Loucy (cell line): ENCODE data around the gene EYA3.
A peak's percentile ranks its signal among the peaks of the same experiment; 100 is the strongest.

Source experiments
- H2AFZ ChIP-seq: fragments of 200-600 bp; sonication (generic); 2 replicates; pipeline ENCODE4 v1.6.0; 2016; ENCODE audit warnings: antibody characterized with exemption, mild to moderate bottlenecking, low read length, moderate library complexity
- H3F3A ChIP-seq: fragments of 200-600 bp; 2 replicates; pipeline ENCODE4 v1.6.0; 2016; ENCODE audit warnings: antibody characterized with exemption, low read depth, mild to moderate bottlenecking
- H3K27me3 ChIP-seq: fragments of 200-600 bp; sonication (generic); 2 replicates; pipeline ENCODE4 v1.6.1; 2014; ENCODE audit warnings: low read length, mild to moderate bottlenecking; ENCODE audit not compliant: insufficient read depth, poor library complexity, severe bottlenecking
- H3K36me3 ChIP-seq: fragments of 200-600 bp; sonication (generic); 2 replicates; pipeline ENCODE4 v1.6.1; 2016; ENCODE audit warnings: low read length; ENCODE audit not compliant: insufficient read depth
- H3K4me1 ChIP-seq: fragments of 200-600 bp; sonication (generic); 2 replicates; pipeline ENCODE4 v1.5.1; 2014; ENCODE audit warnings: low read length, mild to moderate bottlenecking; ENCODE audit not compliant: insufficient read depth, poor library complexity, severe bottlenecking
- H3K4me2 ChIP-seq: fragments of 200-600 bp; sonication (generic); 2 replicates; pipeline ENCODE4 v1.6.0; 2014; ENCODE audit warnings: antibody characterized with exemption, low read length, low read depth, mild to moderate bottlenecking; ENCODE audit not compliant: poor library complexity, severe bottlenecking
- H3K4me3 ChIP-seq: fragments of 200-600 bp; sonication (generic); 2 replicates; pipeline ENCODE4 v1.5.1; 2014; ENCODE audit warnings: low read length, mild to moderate bottlenecking, mixed read lengths; ENCODE audit not compliant: poor library complexity, severe bottlenecking
- H3K79me2 ChIP-seq: fragments of 200-600 bp; sonication (generic); 2 replicates; pipeline ENCODE4 v1.6.1; 2014; ENCODE audit warnings: low read length; ENCODE audit not compliant: insufficient read depth
- H3K9ac ChIP-seq: fragments of 200-600 bp; sonication (generic); 2 replicates; pipeline ENCODE4 v1.6.0; 2014; ENCODE audit warnings: mild to moderate bottlenecking, low read depth, low read length, moderate library complexity; ENCODE audit not compliant: poor library complexity, severe bottlenecking
- H3K9me2 ChIP-seq: fragments of 200-600 bp; sonication (generic); replicated peaks from 2 replicates; pipeline ENCODE4 v1.6.1; 2016; ENCODE audit warnings: low read depth, low read length, mixed read lengths
- H3K9me3 ChIP-seq: fragments of 200-600 bp; sonication (generic); 2 replicates; pipeline ENCODE4 v1.6.1; 2014; ENCODE audit warnings: mild to moderate bottlenecking, antibody characterized with exemption, low read length, low read depth; ENCODE audit not compliant: insufficient read depth
- H4K20me1 ChIP-seq: fragments of 200-600 bp; sonication (generic); 2 replicates; pipeline ENCODE4 v1.6.0; 2014; ENCODE audit warnings: antibody characterized with exemption, low read length, mild to moderate bottlenecking; ENCODE audit not compliant: insufficient read depth, poor library complexity, severe bottlenecking
- EZH2phosphoT487 ChIP-seq: fragments of 200-600 bp; IDR thresholded peaks from 2 replicates; pipeline ENCODE4 v1.6.1; 2018; ENCODE audit warnings: antibody characterized with exemption, mild to moderate bottlenecking, moderate library complexity, borderline replicate concordance
- TF ChIP-seq, protein P1 (sequence below): fragments of 200-600 bp; sonication (generic); conservative IDR thresholded peaks from 2 replicates; pipeline ENCODE4 v1.5.1; 2014; ENCODE audit warnings: mild to moderate bottlenecking, antibody characterized with exemption, low read length

The EYA3 gene

DNA sequence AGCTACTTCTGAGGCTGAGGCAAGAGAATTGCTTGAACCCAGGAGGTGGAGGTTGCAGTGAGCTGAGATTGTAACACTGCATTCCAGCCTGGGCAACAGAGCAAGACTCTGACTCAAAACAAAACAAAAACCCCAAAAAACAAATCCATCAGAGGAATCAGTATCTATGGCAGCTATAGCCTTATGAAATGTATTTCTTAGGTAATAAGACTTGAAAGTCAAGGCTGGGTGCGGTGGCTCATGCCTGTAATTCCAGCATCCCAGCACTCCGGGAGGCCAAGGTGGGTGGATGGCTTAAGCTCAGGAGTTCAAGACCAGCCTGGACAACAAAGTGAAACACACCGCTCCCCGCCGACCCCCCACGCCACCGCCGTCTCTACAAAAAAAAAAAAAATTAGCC, 31.1 kb upstream of the EYA3 start:
- TF ChIP-seq, protein P1, sequence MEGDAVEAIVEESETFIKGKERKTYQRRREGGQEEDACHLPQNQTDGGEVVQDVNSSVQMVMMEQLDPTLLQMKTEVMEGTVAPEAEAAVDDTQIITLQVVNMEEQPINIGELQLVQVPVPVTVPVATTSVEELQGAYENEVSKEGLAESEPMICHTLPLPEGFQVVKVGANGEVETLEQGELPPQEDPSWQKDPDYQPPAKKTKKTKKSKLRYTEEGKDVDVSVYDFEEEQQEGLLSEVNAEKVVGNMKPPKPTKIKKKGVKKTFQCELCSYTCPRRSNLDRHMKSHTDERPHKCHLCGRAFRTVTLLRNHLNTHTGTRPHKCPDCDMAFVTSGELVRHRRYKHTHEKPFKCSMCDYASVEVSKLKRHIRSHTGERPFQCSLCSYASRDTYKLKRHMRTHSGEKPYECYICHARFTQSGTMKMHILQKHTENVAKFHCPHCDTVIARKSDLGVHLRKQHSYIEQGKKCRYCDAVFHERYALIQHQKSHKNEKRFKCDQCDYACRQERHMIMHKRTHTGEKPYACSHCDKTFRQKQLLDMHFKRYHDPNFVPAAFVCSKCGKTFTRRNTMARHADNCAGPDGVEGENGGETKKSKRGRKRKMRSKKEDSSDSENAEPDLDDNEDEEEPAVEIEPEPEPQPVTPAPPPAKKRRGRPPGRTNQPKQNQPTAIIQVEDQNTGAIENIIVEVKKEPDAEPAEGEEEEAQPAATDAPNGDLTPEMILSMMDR: no peak
- no peak for TF ChIP-seq EZH2phosphoT487
- no peak overlapping the region for H2AFZ ChIP-seq

DNA sequence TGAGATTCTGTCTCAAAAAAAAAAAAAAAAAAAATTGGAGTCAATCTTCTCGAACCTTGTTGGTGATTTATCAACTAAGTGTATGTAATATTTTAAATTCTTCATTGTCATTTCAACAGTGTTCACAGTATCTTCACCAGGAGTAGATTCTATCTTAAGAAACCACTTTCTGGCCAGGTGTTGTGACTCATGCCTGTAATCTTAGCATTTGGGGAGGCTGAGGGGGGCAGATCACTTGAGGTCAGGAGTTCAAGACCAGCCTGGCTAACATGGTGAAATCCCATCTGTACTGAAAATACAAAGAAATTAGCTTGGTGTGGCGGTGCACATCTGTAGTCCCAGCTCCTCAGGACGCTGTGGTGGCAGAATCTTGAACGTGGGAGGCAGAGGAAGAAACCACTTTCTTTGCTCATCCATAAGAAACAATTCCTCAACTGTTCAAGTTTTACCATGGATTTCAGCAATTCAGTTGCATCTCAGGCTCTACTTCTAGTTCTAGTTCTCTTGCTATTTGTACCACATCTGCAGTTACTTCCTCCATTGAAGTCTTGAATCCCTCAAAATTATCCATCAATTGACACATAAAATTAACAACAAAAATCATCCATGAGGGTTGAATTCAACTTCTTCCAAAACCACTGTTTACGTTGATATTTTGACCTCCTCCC, 30.4 kb upstream of the EYA3 start:
- no peak overlapping the region for H2AFZ ChIP-seq
- no peaks in the 10 kb centered on the region for H3K79me2 ChIP-seq
- no peaks in the 10 kb centered on the region for H3K27me3 ChIP-seq
- H4K20me1 ChIP-seq: no peaks in the 10 kb centered on the region
- TF ChIP-seq EZH2phosphoT487: no peak
- TF ChIP-seq, protein P1: no peak
- H3K4me2 ChIP-seq: no peak overlapping the region
- no peaks in the 10 kb centered on the region for H3F3A ChIP-seq
- H3K4me3 ChIP-seq: no peak overlapping the region
- no peaks in the 10 kb centered on the region for H3K9me3 ChIP-seq
- no peaks in the 10 kb centered on the region for H3K9me2 ChIP-seq
- peaks cover 9% of the 10 kb centered on the region for H3K4me1 ChIP-seq
- H3K36me3 ChIP-seq: no peaks in the 10 kb centered on the region
- no peak overlapping the region for H3K9ac ChIP-seq

More for the DNA sequence above, 31.1 kb upstream of the EYA3 start:
- Histone ChIP-seq H3K79me2 (no peaks in the 10 kb centered on the region), H3K36me3 (no peaks in the 10 kb centered on the region), H3K9ac (no peak overlapping the region), H3K9me2 (no peaks in the 10 kb centered on the region), H3K9me3 (no peaks in the 10 kb centered on the region), H3K4me3 (no peak overlapping the region), H3F3A (no peaks in the 10 kb centered on the region), H4K20me1 (no peaks in the 10 kb centered on the region), H3K4me1 (peaks cover 9% of the 10 kb centered on the region), H3K27me3 (no peaks in the 10 kb centered on the region), H3K4me2 (no peak overlapping the region)

DNA sequence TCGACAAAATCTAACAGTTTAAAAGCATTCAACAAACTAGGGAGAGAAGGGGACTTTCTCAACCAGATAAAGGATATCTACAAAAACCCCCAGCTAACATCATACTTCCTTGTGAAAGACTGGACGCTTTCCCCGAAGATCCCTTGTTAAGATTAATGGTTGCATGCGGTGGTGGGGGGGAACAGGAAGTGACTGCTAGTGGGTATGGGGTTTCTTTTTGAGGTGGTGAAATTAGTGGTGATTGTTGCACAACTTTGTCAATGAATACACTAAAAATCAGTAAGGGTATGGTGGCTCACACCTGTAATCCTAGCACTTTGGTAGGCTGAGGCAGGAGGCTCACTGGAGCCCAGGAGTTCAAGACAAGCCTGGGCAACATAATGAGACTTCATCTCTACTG, 26.9 kb upstream of the EYA3 start:
- no peaks in the 10 kb centered on the region for H3K9me3 ChIP-seq
- H3K4me3 ChIP-seq: peak overlapping the region; percentile 9
- H3K27me3 ChIP-seq: no peaks in the 10 kb centered on the region
- no peaks in the 10 kb centered on the region for H3K36me3 ChIP-seq
- no peaks in the 10 kb centered on the region for H4K20me1 ChIP-seq
- H3K79me2 ChIP-seq: no peaks in the 10 kb centered on the region
- TF ChIP-seq EZH2phosphoT487: no peak
- TF ChIP-seq, protein P1: no peak
- H3K9ac ChIP-seq: peak overlapping the region; percentile 21
- no peaks in the 10 kb centered on the region for H3F3A ChIP-seq
- peaks cover 16% of the 10 kb centered on the region for H3K4me1 ChIP-seq
- H3K4me2 ChIP-seq: peak overlapping the region; percentile 47
- H3K9me2 ChIP-seq: no peaks in the 10 kb centered on the region
- H2AFZ ChIP-seq: peak overlapping the region; percentile 80
